ENCODE results near the gene IFI35.

DNA sequence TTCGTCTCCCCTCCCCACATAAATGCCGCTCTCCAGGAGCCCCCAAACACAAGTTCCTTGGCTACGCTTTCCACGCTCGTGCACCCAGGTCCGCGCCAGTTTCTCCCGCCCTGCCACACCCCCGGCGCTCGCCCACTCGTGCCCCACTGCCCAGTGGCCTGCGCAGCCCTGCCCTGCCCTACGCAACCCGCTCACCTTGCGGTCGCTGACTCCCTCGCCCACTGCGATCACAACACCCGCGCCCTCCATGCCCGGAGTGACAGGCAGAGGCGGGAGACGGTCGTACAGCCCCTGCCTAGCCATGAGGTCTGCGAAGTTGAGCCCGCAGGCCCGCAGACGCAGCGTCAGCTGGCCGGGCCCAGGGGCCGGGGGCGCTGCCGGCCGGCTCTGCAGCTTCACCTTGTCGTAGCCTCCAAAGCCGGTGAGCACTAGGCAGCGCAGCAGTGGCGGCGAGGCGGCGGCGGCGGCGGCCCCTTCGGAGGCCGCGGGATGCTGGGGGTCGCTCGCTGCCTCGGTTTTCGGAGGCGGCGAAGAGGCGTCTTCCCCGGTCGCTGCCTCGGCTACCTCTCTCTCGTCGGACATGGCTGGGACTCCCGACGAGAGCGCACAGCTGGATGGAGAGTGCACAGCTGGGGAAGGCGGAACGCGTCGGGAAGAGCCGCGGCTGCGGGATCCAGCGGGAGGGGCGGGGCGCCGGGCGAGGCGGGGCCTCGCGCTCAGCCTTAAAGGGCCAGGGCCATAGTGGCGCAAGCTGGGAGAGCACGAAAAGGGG, 15.3 kb downstream of the IFI35 start, which contains the start of gene VAT1:
- TF ChIP-seq POLR2A (IDR thresholded peaks at IDR 0.05), result peak; percentile 33 to 58 (median 55)
- TF ChIP-seq, protein P1, sequence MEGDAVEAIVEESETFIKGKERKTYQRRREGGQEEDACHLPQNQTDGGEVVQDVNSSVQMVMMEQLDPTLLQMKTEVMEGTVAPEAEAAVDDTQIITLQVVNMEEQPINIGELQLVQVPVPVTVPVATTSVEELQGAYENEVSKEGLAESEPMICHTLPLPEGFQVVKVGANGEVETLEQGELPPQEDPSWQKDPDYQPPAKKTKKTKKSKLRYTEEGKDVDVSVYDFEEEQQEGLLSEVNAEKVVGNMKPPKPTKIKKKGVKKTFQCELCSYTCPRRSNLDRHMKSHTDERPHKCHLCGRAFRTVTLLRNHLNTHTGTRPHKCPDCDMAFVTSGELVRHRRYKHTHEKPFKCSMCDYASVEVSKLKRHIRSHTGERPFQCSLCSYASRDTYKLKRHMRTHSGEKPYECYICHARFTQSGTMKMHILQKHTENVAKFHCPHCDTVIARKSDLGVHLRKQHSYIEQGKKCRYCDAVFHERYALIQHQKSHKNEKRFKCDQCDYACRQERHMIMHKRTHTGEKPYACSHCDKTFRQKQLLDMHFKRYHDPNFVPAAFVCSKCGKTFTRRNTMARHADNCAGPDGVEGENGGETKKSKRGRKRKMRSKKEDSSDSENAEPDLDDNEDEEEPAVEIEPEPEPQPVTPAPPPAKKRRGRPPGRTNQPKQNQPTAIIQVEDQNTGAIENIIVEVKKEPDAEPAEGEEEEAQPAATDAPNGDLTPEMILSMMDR (IDR thresholded peaks at IDR 0.05), result peak in 2 of 7 experiments; percentile 4 to 6

Measured in body of pancreas (tissue), 4 donors.